Posterior vena cava (tissue), 2 donors: ENCODE measurements around the gene KREMEN1. TPM values are rescaled to one million over a fixed set of nuclear protein-coding genes. Genes with fewer than 3 reads are reported as not detected.

ENCODE experiments used
- DNase-seq: peaks from one replicate; pipeline ENCODE4 v3.0.0-alpha.2; 2020; ENCODE audit warnings: low spot score
- intact Hi-C, 2 donors: fragments of 100-400 bp; cut with DNase I; formaldehyde crosslinking; loops; one replicate each; pipeline versions ENCODE4 v1.14.1 to v1.14.2; 2022 to 2023
- total RNA-seq, 2 donors: library from RNA; stranded (reverse); fragmentation: NEBNext Ultra II Directional; extraction: Animal tissue kit (Norgen Biotek cat#: 25700); gene quantifications; one replicate each; pipeline ENCODE4 v1.2.1, GENCODE V29; 2021
- donor health status: DM: yes; HTN: yes; CAD: no.
- donor health status: DM: yes; HTN: yes; CAD: no.

KREMEN1 gene
- total RNA-seq, 2 donors from 2014 or later, result 13.7 to 22.2 TPM

- intact Hi-C loops, result no loop called here
- no peak for DNase-seq
Measured at GRCh38 chr22:29207562-29208501, 135.0 kb downstream of the KREMEN1 start.

DNA sequence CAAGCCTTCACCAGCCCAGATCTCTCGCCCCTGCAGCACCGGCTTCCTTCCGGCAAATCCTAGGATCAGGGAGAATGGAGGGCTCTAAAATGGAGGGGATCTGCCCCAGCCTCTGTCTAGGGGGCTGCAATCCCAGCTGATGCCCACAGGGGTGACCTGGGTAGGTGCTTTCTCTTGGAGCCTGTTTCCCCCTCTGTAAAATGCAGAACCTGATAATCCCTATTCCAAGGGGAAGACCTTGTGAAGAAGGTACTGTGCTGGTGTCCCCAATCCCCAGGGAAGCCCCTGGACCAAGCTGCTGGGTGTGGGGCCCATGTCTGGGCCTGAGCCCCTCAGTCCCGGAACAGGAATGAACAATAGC is 135.6 kb downstream of the KREMEN1 start:
- intact Hi-C loops, result no loop called here
- no peak for DNase-seq

- intact Hi-C loops, result no loop called here
- DNase-seq, result no peak
Measured at GRCh38 chr22:29208879-29209623, 136.2 kb downstream of the KREMEN1 start.

DNA sequence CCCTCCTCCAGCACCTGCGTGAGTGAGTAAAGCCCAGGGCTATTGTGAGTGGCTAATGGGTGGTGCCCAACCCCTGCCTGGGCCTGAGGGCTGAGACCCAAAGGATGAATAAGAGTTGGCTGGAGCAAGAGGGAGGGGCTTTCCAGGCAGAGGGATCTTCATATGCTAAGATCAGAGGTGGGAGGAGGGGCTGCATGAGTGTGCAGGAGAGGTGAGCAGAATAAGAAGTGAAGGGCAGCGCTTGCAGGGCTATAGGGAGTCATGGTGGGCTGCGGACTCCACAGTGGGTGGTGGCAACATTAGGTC is 136.7 kb downstream of the KREMEN1 start:
- intact Hi-C loops, result no loop called here
- no peak for DNase-seq

- intact Hi-C loops, result no loop called here
- DNase-seq, result no peak
Measured at GRCh38 chr22:29211066-29211465, 138.2 kb downstream of the KREMEN1 start.

DNA sequence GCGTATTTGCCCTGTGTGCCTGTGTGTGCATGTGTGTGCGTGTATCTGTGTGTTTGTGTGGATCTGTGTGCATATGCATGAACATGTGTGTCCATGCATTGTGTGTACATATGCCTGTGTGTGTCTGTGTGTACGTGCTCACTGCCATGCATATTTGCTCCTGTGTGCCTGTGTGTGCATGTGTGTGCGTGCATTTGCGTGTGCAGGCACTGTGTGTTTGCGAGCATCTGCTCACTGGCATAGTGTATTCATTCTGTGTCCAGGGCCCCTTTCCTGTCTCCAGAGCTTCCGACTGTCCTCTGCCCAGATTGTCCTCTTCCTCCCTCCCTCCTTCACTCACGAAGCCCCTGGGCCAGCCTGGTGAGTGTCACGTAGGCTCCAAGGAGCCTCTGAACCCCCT is 138.6 kb downstream of the KREMEN1 start:
- intact Hi-C loops, result no loop called here

DNA sequence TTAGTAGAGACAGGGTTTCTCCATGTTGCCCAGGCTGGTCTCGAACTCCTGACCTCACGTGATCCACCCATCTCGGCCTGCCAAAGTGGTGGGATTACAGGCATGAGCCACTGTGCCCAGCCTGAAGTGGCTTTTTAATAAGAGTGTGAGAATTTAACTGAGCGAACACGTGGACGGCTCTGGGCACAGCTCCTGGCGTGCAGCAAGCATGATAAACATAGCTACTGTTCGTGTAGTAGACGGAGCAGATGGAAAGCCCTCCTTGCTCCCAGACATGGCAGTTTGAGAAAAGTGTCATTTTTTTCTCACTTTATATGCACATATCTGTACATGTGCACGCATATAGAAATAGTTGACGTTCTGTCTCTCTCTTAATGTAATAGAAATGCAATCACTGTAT is 139.9 kb downstream of the KREMEN1 start:
- intact Hi-C loops, result no loop called here
- DNase-seq, result no peak

More for the DNA sequence above, 138.6 kb downstream of the KREMEN1 start:
- no peak for DNase-seq

GRCh38 chr22:29213493-29213892 is 140.7 kb downstream of the KREMEN1 start:
- intact Hi-C loops, result no loop called here

GRCh38 chr22:29214232-29214631 is 141.4 kb downstream of the KREMEN1 start:
- intact Hi-C loops, result no loop called here
- DNase-seq, result no peak

More at GRCh38 chr22:29213493-29213892, 140.7 kb downstream of the KREMEN1 start:
- no peak for DNase-seq

GRCh38 chr22:29215012-29215860 is 142.4 kb downstream of the KREMEN1 start:
- DNase-seq, result no peak
- intact Hi-C loops, result no loop called here

DNA sequence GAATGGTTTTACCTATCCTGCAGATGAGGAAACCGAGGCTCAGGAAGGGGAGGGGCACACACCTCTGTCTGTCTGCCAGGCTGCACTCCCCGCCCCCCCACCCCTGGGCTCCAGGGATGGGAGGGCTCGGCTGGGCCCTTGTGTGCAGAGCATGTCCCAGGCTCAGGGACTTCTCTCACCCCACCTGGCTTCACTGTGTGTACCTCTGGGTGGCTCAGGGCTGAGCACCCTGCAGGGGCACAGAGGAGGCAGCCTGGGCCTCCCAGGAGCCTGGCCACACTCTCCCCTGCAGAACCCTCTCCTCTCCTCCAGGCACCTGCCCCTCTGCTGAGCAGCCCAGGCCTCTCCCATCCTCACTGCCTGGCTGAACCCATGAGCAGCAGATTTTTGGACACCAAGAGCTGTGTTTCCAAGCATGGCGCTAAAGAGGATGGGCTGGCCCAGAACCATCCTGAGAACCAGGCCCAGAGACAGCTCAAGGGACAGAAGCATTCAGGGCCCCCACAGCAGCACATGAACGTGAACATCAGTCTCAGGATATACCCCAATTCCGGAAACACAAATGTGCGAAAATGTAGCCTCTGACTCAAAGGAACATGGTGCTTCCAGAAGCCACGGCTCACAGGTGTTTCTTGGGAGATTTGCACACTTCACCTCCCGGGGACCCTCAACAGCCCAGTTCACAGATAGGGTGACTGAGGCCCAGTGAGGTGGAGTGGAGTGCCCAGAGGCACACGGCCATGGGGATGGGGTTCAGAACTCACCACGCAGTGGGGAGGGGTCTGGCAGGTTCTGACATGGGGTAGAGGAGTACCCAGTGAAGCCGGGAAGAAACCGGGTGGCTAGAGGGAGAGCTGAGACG is 143.4 kb downstream of the KREMEN1 start:
- intact Hi-C loops, result no loop called here
- DNase-seq, result no peak

DNA sequence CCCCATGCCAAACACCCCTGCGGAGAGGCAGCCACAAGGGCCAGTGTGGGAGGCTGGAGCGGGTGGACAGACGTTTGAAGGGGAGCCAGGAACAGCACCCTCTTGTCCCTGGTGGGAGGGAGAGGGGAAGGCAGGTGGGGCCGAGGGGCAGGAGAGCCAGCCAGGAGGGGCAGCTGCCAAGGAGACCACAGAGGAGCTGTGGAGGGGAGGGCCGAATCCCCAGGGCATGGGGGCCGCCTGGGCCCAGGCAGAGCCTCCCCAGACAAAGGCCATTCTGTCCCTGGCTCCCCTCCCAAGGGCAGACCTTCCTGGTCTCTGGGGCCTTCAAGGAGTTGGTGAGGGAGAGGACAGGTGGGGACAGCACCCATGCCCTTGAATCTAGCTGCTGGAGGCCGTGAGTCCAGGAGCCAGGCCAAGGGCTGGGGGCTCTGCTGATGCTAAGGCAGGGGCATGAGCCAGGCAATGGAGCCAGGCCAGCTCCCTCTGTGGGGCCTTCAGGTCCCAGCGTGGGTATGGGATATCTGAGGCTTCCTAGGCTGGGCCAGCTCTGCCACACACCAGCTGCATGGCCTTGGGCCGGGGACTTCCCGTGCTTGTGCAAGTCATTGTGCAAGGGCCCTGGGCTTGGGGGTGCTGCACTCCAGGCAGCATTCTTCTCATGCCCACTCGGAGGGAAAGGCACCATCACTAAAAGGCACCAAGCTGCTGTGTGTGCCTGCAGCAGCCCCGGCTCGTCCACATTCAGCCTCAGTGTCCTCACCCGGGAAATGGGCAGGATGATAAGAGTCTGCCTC is 144.2 kb downstream of the KREMEN1 start:
- intact Hi-C loops, result no loop called here
- DNase-seq, result no peak

Other genes starting within 250 kb of the KREMEN1 start
- gene ZNRF3, start 189.5 kb upstream of the KREMEN1 start, total RNA-seq, result 1 to 10 TPM; 7.5 to 8.5 TPM
- not detected for gene C22orf31, start 11.2 kb upstream of the KREMEN1 start, total RNA-seq
- 1 to 10 TPM; 1.4 to 2.4 TPM for gene EMID1, start 132.9 kb downstream of the KREMEN1 start, total RNA-seq
- gene RHBDD3, start 194.9 kb downstream of the KREMEN1 start, total RNA-seq, result 10 to 100 TPM; 11.8 to 17.6 TPM
- 100 to 1,000 TPM; 155 to 168 TPM for gene EWSR1, start 195.2 kb downstream of the KREMEN1 start, total RNA-seq
- 10 to 100 TPM; 25.0 to 25.4 TPM for gene GAS2L1, start 233.6 kb downstream of the KREMEN1 start, total RNA-seq
- 1 to 10 TPM in 1 of 2 donors, under 1 TPM in 1; 0.71 to 1.9 TPM for gene RASL10A, start 242.7 kb downstream of the KREMEN1 start, total RNA-seq